SK-N-SH (cell line): ENCODE measurements around the gene PRKG1. TPM values are rescaled to one million over a fixed set of nuclear protein-coding genes. Genes with fewer than 3 reads are reported as not detected.
A peak's percentile ranks its signal among the peaks of the same experiment; 100 is the strongest.

ENCODE experiments used
- CTCF ChIA-PET: fragments of 300-600, 350-600 bp; formaldehyde crosslinking; extraction: SDS; loops from one replicate; lab custom pipeline; 2021; lab: Yijun Ruan, JAX
- POLR2A ChIA-PET: fragments of 350-600 bp; sonication (Branson Sonifier 250); formaldehyde crosslinking; extraction: SDS; loops from one replicate; lab custom pipeline; 2020; ENCODE audit warnings: antibody characterized with exemption, inconsistent platforms; lab: Yijun Ruan, JAX
- DNase-seq: peaks from one replicate; pipeline ENCODE4 v3.0.0; 2012
- H2AFZ ChIP-seq: fragments of 200-600 bp; sonication (generic); 2 replicates; pipeline ENCODE4 v1.8.1; 2016; ENCODE audit warnings: antibody characterized with exemption, mild to moderate bottlenecking, low read depth
- H3F3A ChIP-seq: fragments of 200-600 bp; sonication (generic); replicated peaks from 2 replicates; pipeline ENCODE3; 2016; ENCODE audit warnings: antibody characterized with exemption, mild to moderate bottlenecking; ENCODE audit not compliant: insufficient read depth
- H3K27ac ChIP-seq, 2 experiments: fragments of 200-500 bp in 1 of 2; fragments of 200-600 bp in 1 of 2; sonication (Bioruptor generic) in 1 of 2; sonication (generic), shearing (Covaris generic) in 1 of 2; 2 replicates each; pipeline versions ENCODE4 v1.5.1 to v1.6.1; 2014 to 2016; ENCODE audit warnings: low read depth in 2 of 2, inconsistent platforms in 1 of 2, low read length in 1 of 2, mild to moderate bottlenecking in 1 of 2, mixed read lengths in 1 of 2
- H3K27me3 ChIP-seq: fragments of 200-600 bp; sonication (generic), shearing (Covaris generic); 2 replicates; pipeline ENCODE4 v1.6.1; 2016; ENCODE audit warnings: mixed run types; ENCODE audit not compliant: insufficient read depth
- H3K36me3 ChIP-seq, 2 experiments: fragments of 200-500 bp in 1 of 2; fragments of 200-600 bp in 1 of 2; sonication (Bioruptor generic) in 1 of 2; sonication (generic) in 1 of 2; replicated peaks in 1 of 2; 2 replicates each; pipeline versions ENCODE3 to v1.5.1; 2014 to 2016; ENCODE audit warnings: low read length in 1 of 2, mild to moderate bottlenecking in 1 of 2; ENCODE audit not compliant: insufficient read depth in 2 of 2, control insufficient read depth in 1 of 2
- H3K4me1 ChIP-seq, 2 experiments: fragments of 200-500 bp in 1 of 2; fragments of 200-600 bp in 1 of 2; sonication (Bioruptor generic) in 1 of 2; sonication (generic), shearing (Covaris generic) in 1 of 2; 2 replicates each; pipeline versions ENCODE4 v1.5.1 to v1.6.1; 2014 to 2016; ENCODE audit warnings: low read depth in 1 of 2, low read length in 1 of 2, mixed run types in 1 of 2; ENCODE audit not compliant: insufficient read depth in 2 of 2, control insufficient read depth in 1 of 2
- H3K4me2 ChIP-seq: fragments of 200-600 bp; sonication (generic), shearing (Covaris generic); 2 replicates; pipeline ENCODE4 v1.6.1; 2017; ENCODE audit warnings: mixed run types
- H3K4me3 ChIP-seq, 2 experiments: fragments of 200-500 bp in 1 of 2; fragments of 200-600 bp in 1 of 2; sonication (Bioruptor generic) in 1 of 2; sonication (generic), shearing (Covaris generic) in 1 of 2; 2 replicates each; pipeline versions ENCODE4 v1.5.1 to v1.8.1; 2014 to 2016; ENCODE audit warnings: low read depth in 2 of 2, inconsistent platforms in 1 of 2, low read length in 1 of 2, mild to moderate bottlenecking in 1 of 2, mixed read lengths in 1 of 2, moderate library complexity in 1 of 2
- H3K79me2 ChIP-seq: fragments of 200-600 bp; sonication (generic); 2 replicates; pipeline ENCODE4 v1.8.1; 2017; ENCODE audit warnings: mild to moderate bottlenecking; ENCODE audit not compliant: insufficient read depth
- H3K9ac ChIP-seq: fragments of 200-600 bp; sonication (generic); 2 replicates; pipeline ENCODE4 v1.6.1; 2017; ENCODE audit warnings: mixed run types
- H3K9me2 ChIP-seq: fragments of 200-600 bp; sonication (generic); 2 replicates; pipeline ENCODE4 v1.6.1; 2017; ENCODE audit warnings: mixed run types
- H3K9me3 ChIP-seq: fragments of 200-600 bp; sonication (generic); 2 replicates; pipeline ENCODE4 v1.6.1; 2017; ENCODE audit warnings: mixed run types, mild to moderate bottlenecking, moderate library complexity
- H4K20me1 ChIP-seq: fragments of 200-600 bp; sonication (generic); 2 replicates; pipeline ENCODE4 v1.6.1; 2017; ENCODE audit warnings: mild to moderate bottlenecking, mixed run types; ENCODE audit not compliant: insufficient read depth
- CHD2 ChIP-seq: fragments of 150-350 bp; IDR thresholded peaks from 2 replicates; pipeline ENCODE4 v1.6.1; 2018; ENCODE audit warnings: low read length; ENCODE audit not compliant: partially characterized antibody
- ELF1 ChIP-seq: IDR thresholded peaks from 2 replicates; pipeline ENCODE4 v1.4.0; 2012
- FOXJ3 ChIP-seq: sonication (generic); formaldehyde crosslinking; IDR thresholded peaks from 2 replicates; pipeline ENCODE4 v1.5.1; 2020; ENCODE audit warnings: mild to moderate bottlenecking, missing genetic modification reagents
- JUND ChIP-seq: IDR thresholded peaks from 2 replicates; pipeline ENCODE4 v1.4.0; 2012
- MXI1 ChIP-seq: IDR thresholded peaks from 2 replicates; pipeline ENCODE4 v1.6.1; 2012; ENCODE audit warnings: mild to moderate bottlenecking, low read depth, low read length, improper control_type of control experiment
- NFIC ChIP-seq: IDR thresholded peaks from 2 replicates; pipeline ENCODE4 v1.4.0; 2012; ENCODE audit warnings: borderline replicate concordance
- NRF1 ChIP-seq: IDR thresholded peaks from 2 replicates; pipeline ENCODE4 v1.6.1; 2012; ENCODE audit warnings: low read depth, mild to moderate bottlenecking, low read length
- POLR2AphosphoS5 ChIP-seq: IDR thresholded peaks from 2 replicates; pipeline ENCODE4 v1.6.1; 2012; ENCODE audit warnings: low read depth, low read length
- RAD21 ChIP-seq: IDR thresholded peaks from 2 replicates; pipeline ENCODE4 v1.6.1; 2012; ENCODE audit warnings: mild to moderate bottlenecking, low read length
- RCOR1 ChIP-seq: fragments of 150-350 bp; IDR thresholded peaks from 2 replicates; pipeline ENCODE4 v1.6.1; 2017; ENCODE audit warnings: antibody characterized with exemption, low read length
- RFX5 ChIP-seq: IDR thresholded peaks from 2 replicates; pipeline ENCODE4 v1.6.1; 2012; ENCODE audit warnings: mild to moderate bottlenecking, improper control_type of control experiment, low read length
- SIN3A ChIP-seq: IDR thresholded peaks from 2 replicates; pipeline ENCODE4 v1.6.1; 2012; ENCODE audit warnings: low read depth, mild to moderate bottlenecking, low read length, moderate library complexity, borderline replicate concordance
- SMC3 ChIP-seq: IDR thresholded peaks from 2 replicates; pipeline ENCODE4 v1.6.1; 2012; ENCODE audit warnings: low read depth, low read length, improper control_type of control experiment
- WGBS: methylation state at CpG from one replicate; pipeline ENCODE4 v1.1.6; 2017; ENCODE audit warnings: low lambda C conversion rate; 5-methylcytosine and 5-hydroxymethylcytosine counted together
- polyA plus RNA-seq, 3 experiments: library from polyadenylated mRNA; depleted of rRNA; stranded (reverse); fragments of >200 nt; gene quantifications; 2 replicates each; pipeline ENCODE4 v1.2.3, GENCODE V29; 2012
- TF ChIP-seq, protein P1 (sequence below): fragments of 200-600 bp; sonication (generic); IDR thresholded peaks from 2 replicates; pipeline ENCODE4 v1.6.1; 2017; ENCODE audit warnings: antibody characterized with exemption, mild to moderate bottlenecking, moderate library complexity
- TF ChIP-seq, protein P2 (sequence below): fragments of 150-350 bp; IDR thresholded peaks from 2 replicates; pipeline ENCODE4 v1.6.1; 2017; ENCODE audit warnings: antibody characterized with exemption, low read length, low read depth, borderline replicate concordance
- TF ChIP-seq, protein P3 (sequence below): IDR thresholded peaks from 2 replicates; pipeline ENCODE4 v1.4.0; 2012; ENCODE audit warnings: low read depth, borderline replicate concordance
- TF ChIP-seq, protein P4 (sequence below): fragments of 150-350 bp; IDR thresholded peaks from 2 replicates; pipeline ENCODE4 v1.6.1; 2016; ENCODE audit warnings: mild to moderate bottlenecking, low read depth, low read length
- TF ChIP-seq, protein P5 (sequence below): IDR thresholded peaks from 2 replicates; pipeline ENCODE4 v1.4.0; 2012; ENCODE audit warnings: low read depth, borderline replicate concordance

Gene PRKG1
- polyA plus RNA-seq, 1 of the 3 experiments (the other 2 are of a cell fraction), result 4.1 TPM

DNA sequence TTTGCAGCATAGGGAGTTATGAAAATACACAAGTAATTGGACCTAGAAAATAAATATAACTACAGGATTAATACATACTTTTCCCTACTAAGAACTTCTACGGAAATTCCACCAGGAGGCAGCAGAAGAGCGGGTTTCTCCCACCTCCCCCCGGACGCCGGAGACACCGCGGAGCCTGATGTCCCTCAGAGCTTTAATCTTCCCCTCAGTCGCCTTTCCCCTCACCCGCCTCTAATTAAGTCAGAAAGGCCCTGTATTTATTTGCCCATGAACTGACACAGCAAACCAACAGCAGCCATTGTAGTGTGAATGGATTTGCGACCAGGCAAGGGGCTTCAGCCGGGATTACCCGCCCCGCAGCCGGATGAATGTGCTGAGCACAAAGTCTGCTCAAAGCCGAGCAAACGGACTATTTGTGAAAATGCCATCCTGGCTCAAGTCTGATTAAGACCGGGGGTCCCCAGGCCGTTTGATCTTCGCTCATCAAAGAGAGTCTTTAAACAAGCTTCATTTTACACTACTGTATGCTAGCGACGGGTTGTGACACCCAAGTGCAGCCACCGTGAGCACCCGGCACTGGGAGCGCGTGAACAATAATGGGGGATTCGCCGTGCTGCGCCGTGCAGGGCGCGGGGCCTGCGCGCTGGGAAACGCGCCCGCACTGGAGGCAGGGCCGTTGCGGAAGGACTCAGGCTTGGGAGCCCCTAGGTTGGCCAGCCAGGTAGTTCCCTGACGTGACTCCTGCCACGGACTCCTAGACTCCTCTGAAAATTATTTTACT lies 1234.2 kb downstream of the PRKG1 start:
- H3K27me3 ChIP-seq, result no peaks in the 10 kb centered on the region
- H4K20me1 ChIP-seq, result no peaks in the 10 kb centered on the region
- no peaks in the 10 kb centered on the region for H3K9me3 ChIP-seq
- H3K4me1 ChIP-seq, result peaks cover 0 to 8% of the 10 kb centered on the region in 2 experiments; a peak in 2 of 4 replicates
- DNase-seq, result peak; percentile 88
- H3K27ac ChIP-seq, result peak overlapping the region in 1 of 2 experiments; percentile 67; a peak in 1 of 4 replicates
- H3K9ac ChIP-seq, result no peak overlapping the region
- H3K4me2 ChIP-seq, result peak overlapping the region; percentile 55; the same call in 1 of the 2 replicates
- peak overlapping the region; percentile 64; the same call in 1 of the 2 replicates for H2AFZ ChIP-seq
- no peaks in the 10 kb centered on the region for H3K36me3 ChIP-seq
- H3F3A ChIP-seq, result peaks cover under 1% of the 10 kb centered on the region
- WGBS, result 67% methylated on average over 31 of the region's 40 CpGs
- ChIA-PET POLR2A (interaction anchor here (1.3 kb wide), 1 partner anchor 345 kb away, joined by 3 read pairs; no protein-coding TSS in a partner anchor), CTCF (interaction anchor here (0.6 to 12.8 kb wide), 54 partner anchors 8 to 1288 kb away, joined by 3 to 185 read pairs (median 5); partner anchors contain the start of gene MBL2)
- no peak for TF ChIP-seq FOXJ3 (CRISPR knock-in tag)
- TF ChIP-seq ELF1, result no peak
- TF ChIP-seq CHD2, result no peak
- no peak for TF ChIP-seq MXI1
- TF ChIP-seq RFX5, result no peak
- TF ChIP-seq JUND, result no peak
- TF ChIP-seq, protein P1, sequence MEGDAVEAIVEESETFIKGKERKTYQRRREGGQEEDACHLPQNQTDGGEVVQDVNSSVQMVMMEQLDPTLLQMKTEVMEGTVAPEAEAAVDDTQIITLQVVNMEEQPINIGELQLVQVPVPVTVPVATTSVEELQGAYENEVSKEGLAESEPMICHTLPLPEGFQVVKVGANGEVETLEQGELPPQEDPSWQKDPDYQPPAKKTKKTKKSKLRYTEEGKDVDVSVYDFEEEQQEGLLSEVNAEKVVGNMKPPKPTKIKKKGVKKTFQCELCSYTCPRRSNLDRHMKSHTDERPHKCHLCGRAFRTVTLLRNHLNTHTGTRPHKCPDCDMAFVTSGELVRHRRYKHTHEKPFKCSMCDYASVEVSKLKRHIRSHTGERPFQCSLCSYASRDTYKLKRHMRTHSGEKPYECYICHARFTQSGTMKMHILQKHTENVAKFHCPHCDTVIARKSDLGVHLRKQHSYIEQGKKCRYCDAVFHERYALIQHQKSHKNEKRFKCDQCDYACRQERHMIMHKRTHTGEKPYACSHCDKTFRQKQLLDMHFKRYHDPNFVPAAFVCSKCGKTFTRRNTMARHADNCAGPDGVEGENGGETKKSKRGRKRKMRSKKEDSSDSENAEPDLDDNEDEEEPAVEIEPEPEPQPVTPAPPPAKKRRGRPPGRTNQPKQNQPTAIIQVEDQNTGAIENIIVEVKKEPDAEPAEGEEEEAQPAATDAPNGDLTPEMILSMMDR, result peak; percentile 80
- no peak for TF ChIP-seq POLR2AphosphoS5
- no peak for TF ChIP-seq NRF1
- TF ChIP-seq, protein P2, sequence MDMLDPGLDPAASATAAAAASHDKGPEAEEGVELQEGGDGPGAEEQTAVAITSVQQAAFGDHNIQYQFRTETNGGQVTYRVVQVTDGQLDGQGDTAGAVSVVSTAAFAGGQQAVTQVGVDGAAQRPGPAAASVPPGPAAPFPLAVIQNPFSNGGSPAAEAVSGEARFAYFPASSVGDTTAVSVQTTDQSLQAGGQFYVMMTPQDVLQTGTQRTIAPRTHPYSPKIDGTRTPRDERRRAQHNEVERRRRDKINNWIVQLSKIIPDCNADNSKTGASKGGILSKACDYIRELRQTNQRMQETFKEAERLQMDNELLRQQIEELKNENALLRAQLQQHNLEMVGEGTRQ, result no peak
- TF ChIP-seq RAD21, result peak; percentile 97
- peak; percentile 29; the same call in 1 of the 2 replicates for TF ChIP-seq RCOR1
- TF ChIP-seq NFIC, result no peak
- TF ChIP-seq, protein P3, sequence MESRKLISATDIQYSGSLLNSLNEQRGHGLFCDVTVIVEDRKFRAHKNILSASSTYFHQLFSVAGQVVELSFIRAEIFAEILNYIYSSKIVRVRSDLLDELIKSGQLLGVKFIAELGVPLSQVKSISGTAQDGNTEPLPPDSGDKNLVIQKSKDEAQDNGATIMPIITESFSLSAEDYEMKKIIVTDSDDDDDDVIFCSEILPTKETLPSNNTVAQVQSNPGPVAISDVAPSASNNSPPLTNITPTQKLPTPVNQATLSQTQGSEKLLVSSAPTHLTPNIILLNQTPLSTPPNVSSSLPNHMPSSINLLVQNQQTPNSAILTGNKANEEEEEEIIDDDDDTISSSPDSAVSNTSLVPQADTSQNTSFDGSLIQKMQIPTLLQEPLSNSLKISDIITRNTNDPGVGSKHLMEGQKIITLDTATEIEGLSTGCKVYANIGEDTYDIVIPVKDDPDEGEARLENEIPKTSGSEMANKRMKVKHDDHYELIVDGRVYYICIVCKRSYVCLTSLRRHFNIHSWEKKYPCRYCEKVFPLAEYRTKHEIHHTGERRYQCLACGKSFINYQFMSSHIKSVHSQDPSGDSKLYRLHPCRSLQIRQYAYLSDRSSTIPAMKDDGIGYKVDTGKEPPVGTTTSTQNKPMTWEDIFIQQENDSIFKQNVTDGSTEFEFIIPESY, result no peak
- TF ChIP-seq, protein P4, sequence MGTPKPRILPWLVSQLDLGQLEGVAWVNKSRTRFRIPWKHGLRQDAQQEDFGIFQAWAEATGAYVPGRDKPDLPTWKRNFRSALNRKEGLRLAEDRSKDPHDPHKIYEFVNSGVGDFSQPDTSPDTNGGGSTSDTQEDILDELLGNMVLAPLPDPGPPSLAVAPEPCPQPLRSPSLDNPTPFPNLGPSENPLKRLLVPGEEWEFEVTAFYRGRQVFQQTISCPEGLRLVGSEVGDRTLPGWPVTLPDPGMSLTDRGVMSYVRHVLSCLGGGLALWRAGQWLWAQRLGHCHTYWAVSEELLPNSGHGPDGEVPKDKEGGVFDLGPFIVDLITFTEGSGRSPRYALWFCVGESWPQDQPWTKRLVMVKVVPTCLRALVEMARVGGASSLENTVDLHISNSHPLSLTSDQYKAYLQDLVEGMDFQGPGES, result no peak
- TF ChIP-seq, protein P5, sequence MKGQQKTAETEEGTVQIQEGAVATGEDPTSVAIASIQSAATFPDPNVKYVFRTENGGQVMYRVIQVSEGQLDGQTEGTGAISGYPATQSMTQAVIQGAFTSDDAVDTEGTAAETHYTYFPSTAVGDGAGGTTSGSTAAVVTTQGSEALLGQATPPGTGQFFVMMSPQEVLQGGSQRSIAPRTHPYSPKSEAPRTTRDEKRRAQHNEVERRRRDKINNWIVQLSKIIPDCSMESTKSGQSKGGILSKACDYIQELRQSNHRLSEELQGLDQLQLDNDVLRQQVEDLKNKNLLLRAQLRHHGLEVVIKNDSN, result no peak
- no peak for TF ChIP-seq SIN3A
- peak; percentile 93 for TF ChIP-seq SMC3
- peaks cover 5% of the 10 kb centered on the region; the same call in 1 of the 2 replicates for H3K79me2 ChIP-seq
- no peaks in the 10 kb centered on the region for H3K9me2 ChIP-seq
- H3K4me3 ChIP-seq, result no peak overlapping the region; a peak in 2 of 4 replicates
